Transverse colon (tissue), 4 donors: ENCODE measurements around the gene FSTL5.

Experiments
- CTCF ChIP-seq, 5 experiments: fragments of 200-600 bp in 3 of 5; fragments of 450-650 bp in 2 of 5; sonication (generic) in 3 of 5; IDR thresholded peaks; 1 replicate in 2 of 5; 2 replicates in 3 of 5; pipeline ENCODE4 v1.5.1; 2016 to 2017; ENCODE audit warnings: antibody characterized with exemption in 5 of 5, inconsistent platforms in 3 of 5, mild to moderate bottlenecking in 2 of 5, moderate library complexity in 1 of 5
- EP300 ChIP-seq: sonication (generic); formaldehyde crosslinking; IDR thresholded peaks from one replicate; pipeline ENCODE4 v1.6.1; 2017; ENCODE audit warnings: antibody characterized with exemption, low read depth
- POLR2A ChIP-seq: fragments of 450-650 bp; IDR thresholded peaks from one replicate; pipeline ENCODE4 v1.6.1; 2016; ENCODE audit warnings: antibody characterized with exemption, mild to moderate bottlenecking, moderate library complexity
- POLR2AphosphoS5 ChIP-seq, 3 donors: sonication (generic); formaldehyde crosslinking; IDR thresholded peaks; one replicate each; pipeline ENCODE4 v1.6.1; 2016; ENCODE audit warnings: antibody characterized with exemption in 3 of 3

GRCh38 chr4:161577579-161578301 is 586.1 kb downstream of the FSTL5 start:
- TF ChIP-seq CTCF (IDR thresholded peaks at IDR 0.05) (no peak), POLR2A (no peak), EP300 (no peak), POLR2AphosphoS5 (IDR thresholded peaks at IDR 0.05) (no peak)
